ENCODE results near the gene PTPRD.

PTPRD gene

GRCh38 chr9:8389531-8389930, 2223.3 kb downstream of the PTPRD start:
- no peak for DNase-seq (ENCODE audit: extremely low read depth in 1 of 2, low read depth in 1 of 2)

- DNase-seq (ENCODE audit: extremely low read depth in 1 of 2, low read depth in 1 of 2) = no peak
Measured at GRCh38 chr9:8388132-8388531, 2224.7 kb downstream of the PTPRD start.

GRCh38 chr9:8384091-8384490, 2228.7 kb downstream of the PTPRD start:
- no peak for DNase-seq (ENCODE audit: extremely low read depth in 1 of 2, low read depth in 1 of 2)

- no peak for DNase-seq (ENCODE audit: extremely low read depth in 1 of 2, low read depth in 1 of 2)
Measured at GRCh38 chr9:8382777-8383527, 2229.8 kb downstream of the PTPRD start.

GRCh38 chr9:8382266-8382665, 2230.5 kb downstream of the PTPRD start:
- DNase-seq (ENCODE audit: extremely low read depth in 1 of 2, low read depth in 1 of 2) = no peak

GRCh38 chr9:8381601-8382000, 2231.2 kb downstream of the PTPRD start:
- no peak for DNase-seq (ENCODE audit: extremely low read depth in 1 of 2, low read depth in 1 of 2)

- DNase-seq (ENCODE audit: extremely low read depth in 1 of 2, low read depth in 1 of 2) = no peak
Measured at GRCh38 chr9:8374471-8374870, 2238.3 kb downstream of the PTPRD start.

- DNase-seq (ENCODE audit: extremely low read depth in 1 of 2, low read depth in 1 of 2) = no peak
Measured at GRCh38 chr9:8371686-8372085, 2241.1 kb downstream of the PTPRD start.

- no peak for DNase-seq (ENCODE audit: extremely low read depth in 1 of 2, low read depth in 1 of 2)
Measured at GRCh38 chr9:8366161-8366926, 2246.5 kb downstream of the PTPRD start.

GRCh38 chr9:8365466-8366160, 2247.2 kb downstream of the PTPRD start:
- no peak for DNase-seq (ENCODE audit: extremely low read depth in 1 of 2, low read depth in 1 of 2)

GRCh38 chr9:8365029-8365428, 2247.8 kb downstream of the PTPRD start:
- DNase-seq (ENCODE audit: extremely low read depth in 1 of 2, low read depth in 1 of 2) = no peak

- DNase-seq (ENCODE audit: extremely low read depth in 1 of 2, low read depth in 1 of 2) = no peak
Measured at GRCh38 chr9:8364026-8364752, 2248.6 kb downstream of the PTPRD start.

- DNase-seq (ENCODE audit: extremely low read depth in 1 of 2, low read depth in 1 of 2) = no peak
Measured at GRCh38 chr9:8362250-8362649, 2250.6 kb downstream of the PTPRD start.

GRCh38 chr9:8361364-8361763, 2251.4 kb downstream of the PTPRD start:
- no peak for DNase-seq (ENCODE audit: extremely low read depth in 1 of 2, low read depth in 1 of 2)

GRCh38 chr9:8356406-8356805, 2256.4 kb downstream of the PTPRD start:
- DNase-seq (ENCODE audit: extremely low read depth in 1 of 2, low read depth in 1 of 2) = no peak

GRCh38 chr9:8351436-8351835, 2261.4 kb downstream of the PTPRD start:
- DNase-seq (ENCODE audit: extremely low read depth in 1 of 2, low read depth in 1 of 2) = no peak

- DNase-seq (ENCODE audit: extremely low read depth in 1 of 2, low read depth in 1 of 2) = no peak
Measured at GRCh38 chr9:8349901-8350300, 2262.9 kb downstream of the PTPRD start.

- DNase-seq (ENCODE audit: extremely low read depth in 1 of 2, low read depth in 1 of 2) = no peak
Measured at GRCh38 chr9:8349376-8349775, 2263.4 kb downstream of the PTPRD start.

- no peak for DNase-seq (ENCODE audit: extremely low read depth in 1 of 2, low read depth in 1 of 2)
Measured at GRCh38 chr9:8348756-8349155, 2264.0 kb downstream of the PTPRD start.

GRCh38 chr9:8346296-8346695, 2266.5 kb downstream of the PTPRD start:
- DNase-seq (ENCODE audit: extremely low read depth in 1 of 2, low read depth in 1 of 2) = no peak

All from activated CD8-positive, alpha-beta memory T cell treated with anti-CD3 and anti-CD28 coated beads for 1 hour (primary cell).